AG09319 (cell line): ENCODE results near the gene NTNG1.

Experiments used
- DNase-seq: peaks from one replicate; pipeline ENCODE4 v3.0.0-alpha.2; 2010; ENCODE audit warnings: low read depth; ENCODE audit errors: extremely low read depth
- TF ChIP-seq, protein P1 (sequence below): IDR thresholded peaks from 2 replicates; pipeline ENCODE4 v1.5.1; 2011; ENCODE audit warnings: low read depth, mild to moderate bottlenecking, inconsistent platforms, low read length, moderate library complexity

Gene NTNG1

DNA sequence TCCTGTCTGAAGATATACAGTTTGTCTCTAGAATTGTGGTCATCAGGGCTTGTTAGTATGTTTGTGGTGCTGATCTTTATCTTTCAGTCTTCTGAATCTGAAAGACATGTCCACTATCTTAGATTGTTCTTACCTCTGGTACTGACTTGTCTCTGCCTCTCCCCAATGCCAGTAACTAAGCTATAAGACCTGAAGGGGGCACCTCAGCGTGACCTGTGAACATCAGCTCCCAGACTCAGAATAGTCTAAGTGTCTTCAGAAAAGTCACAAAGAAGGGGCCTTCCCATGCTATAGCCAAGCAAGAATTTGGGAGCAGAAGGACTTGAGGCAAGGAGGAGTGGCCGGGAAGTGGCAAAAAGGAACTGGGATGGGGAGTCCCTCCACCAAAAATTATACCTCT is 178.1 kb downstream of the NTNG1 start:
- no peak for DNase-seq

DNA sequence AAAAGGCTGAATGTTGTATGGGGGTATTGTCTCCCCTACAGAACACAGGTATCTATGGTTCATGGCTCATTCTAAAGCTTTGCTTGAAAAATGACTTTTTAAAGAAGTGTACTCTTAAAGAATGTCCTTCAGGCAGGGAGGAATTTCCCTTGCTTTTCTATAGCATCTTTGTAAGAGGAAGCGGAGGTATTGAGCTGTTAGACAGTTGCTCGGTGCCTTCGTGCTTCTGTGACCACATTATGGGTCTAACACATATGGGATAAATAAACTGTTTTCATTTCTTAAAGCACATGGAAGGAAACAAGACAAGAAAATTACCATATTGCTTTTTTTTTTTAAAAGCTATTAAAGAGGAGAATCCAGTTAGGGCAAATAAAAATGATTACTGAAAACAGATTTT is 182.9 kb downstream of the NTNG1 start:
- no peak for DNase-seq
- TF ChIP-seq, protein P1, sequence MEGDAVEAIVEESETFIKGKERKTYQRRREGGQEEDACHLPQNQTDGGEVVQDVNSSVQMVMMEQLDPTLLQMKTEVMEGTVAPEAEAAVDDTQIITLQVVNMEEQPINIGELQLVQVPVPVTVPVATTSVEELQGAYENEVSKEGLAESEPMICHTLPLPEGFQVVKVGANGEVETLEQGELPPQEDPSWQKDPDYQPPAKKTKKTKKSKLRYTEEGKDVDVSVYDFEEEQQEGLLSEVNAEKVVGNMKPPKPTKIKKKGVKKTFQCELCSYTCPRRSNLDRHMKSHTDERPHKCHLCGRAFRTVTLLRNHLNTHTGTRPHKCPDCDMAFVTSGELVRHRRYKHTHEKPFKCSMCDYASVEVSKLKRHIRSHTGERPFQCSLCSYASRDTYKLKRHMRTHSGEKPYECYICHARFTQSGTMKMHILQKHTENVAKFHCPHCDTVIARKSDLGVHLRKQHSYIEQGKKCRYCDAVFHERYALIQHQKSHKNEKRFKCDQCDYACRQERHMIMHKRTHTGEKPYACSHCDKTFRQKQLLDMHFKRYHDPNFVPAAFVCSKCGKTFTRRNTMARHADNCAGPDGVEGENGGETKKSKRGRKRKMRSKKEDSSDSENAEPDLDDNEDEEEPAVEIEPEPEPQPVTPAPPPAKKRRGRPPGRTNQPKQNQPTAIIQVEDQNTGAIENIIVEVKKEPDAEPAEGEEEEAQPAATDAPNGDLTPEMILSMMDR, result no peak

More for the DNA sequence above, 178.1 kb downstream of the NTNG1 start:
- TF ChIP-seq, protein P1, result no peak

DNA sequence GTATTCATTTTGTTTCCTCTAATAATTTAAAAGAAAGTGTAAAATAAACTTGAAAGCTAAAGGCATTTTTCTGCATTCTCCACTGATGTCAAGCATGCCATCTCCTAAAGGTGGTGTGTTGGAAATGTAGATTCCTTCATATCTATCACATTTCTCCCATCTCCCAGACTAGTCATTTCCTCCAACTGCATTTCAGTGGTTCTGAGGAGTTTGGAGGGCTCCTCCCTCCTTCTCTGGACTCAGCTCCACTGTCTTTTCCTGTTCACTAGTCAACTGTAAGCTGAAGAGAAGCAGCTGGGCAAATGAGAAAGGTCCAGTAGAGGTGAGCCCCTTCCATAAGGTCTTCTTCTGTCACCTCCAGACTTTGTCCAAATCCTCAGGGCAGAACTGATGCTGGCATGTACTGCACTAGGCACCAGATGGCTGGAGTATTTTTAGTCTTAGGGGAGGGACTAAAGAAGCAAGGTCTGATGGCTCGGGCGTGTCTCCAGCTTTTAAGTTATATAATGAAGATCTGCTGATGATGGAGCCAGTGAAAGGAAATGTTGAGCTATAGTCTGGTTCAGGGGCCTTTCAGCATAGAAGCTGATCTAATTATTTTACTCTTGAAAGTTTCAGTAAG is 186.1 kb downstream of the NTNG1 start:
- DNase-seq, result no peak
- TF ChIP-seq, protein P1, result no peak

DNA sequence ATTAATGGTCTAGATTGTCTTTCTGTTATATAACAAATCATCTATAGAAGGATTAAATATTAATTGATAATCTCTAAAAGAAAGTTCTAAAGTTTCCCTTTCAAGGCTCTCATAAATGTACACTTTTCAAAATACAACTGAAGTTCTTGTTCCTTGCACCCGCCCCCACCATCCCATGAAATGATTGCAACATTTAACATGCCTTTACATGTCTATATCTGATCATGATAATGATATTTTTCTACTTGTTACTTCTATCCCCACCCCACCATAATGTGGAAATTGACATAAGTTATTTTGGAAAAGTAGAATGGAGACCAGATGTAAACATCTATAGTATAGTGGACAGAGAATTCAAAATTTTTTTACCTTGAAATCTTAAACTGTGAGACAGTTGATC is 186.6 kb downstream of the NTNG1 start:
- no peak for DNase-seq
- TF ChIP-seq, protein P1, result no peak

DNA sequence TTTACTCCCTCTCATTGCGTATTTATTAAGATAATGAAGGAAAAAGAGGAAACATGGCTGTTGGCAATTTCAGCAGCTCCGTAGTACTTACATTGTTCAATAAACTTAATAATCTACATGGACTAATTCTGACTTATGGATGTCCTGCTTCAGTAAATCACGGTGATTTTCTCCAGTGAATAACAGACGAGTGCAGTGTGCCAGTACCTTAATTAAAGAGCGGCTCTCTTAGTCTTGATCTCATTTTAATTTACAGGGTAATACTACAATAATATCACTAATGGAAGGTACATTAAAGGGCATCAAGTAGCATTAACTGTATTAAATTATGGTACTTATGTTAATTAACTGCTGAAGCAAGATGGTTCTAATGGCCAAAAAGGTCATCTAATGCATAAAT is 187.2 kb downstream of the NTNG1 start:
- DNase-seq, result no peak
- TF ChIP-seq, protein P1, result no peak

DNA sequence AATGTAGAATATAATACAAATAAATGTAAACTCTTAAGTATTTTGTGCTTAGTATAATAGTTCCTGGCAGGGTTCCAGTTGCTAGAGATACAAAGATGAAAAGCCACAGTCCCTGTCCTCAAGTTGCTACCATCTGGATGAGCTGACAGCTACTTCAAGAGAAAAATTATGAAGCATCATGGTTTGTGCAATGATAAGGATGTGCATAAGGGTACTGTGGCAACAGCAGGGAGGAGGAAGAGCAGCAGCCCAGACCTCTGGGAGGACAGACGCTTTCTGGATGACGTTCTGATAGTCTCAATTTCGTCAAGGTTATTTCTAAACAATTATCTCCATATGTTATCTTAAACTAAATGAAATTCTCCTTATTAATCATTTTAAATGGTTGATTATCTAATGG is 198.9 kb downstream of the NTNG1 start:
- TF ChIP-seq, protein P1, result no peak
- DNase-seq, result no peak

DNA sequence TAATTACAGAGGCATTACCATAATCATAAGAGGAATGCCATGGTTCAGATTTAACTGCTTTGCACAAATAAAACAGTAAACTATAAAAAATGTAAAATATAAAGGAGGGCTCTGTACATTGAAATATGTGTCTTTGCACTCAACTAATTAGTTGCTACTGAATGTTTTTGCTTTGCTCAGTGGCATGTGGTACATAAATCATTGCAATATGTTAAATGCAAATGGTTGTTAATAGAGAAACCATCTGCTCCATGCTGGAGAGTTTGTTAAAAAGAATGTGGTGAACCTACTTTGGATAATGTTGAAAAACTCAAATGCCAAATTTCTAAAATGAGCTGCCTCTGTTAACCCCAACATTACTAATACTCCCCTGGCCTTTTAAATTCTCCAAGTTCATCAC is 201.5 kb downstream of the NTNG1 start:
- no peak for DNase-seq
- TF ChIP-seq, protein P1, result no peak
